K562 (cell line): ENCODE measurements around the gene IL20RA. TPM values are rescaled to one million over a fixed set of nuclear protein-coding genes. Genes with fewer than 3 reads are reported as not detected.

Experiments used
- CHD2 ChIP-seq: IDR thresholded peaks from 2 replicates; pipeline ENCODE4 v1.6.1; 2011; ENCODE audit warnings: low read depth, low read length
- HMGXB4 ChIP-seq: sonication (generic); formaldehyde crosslinking; IDR thresholded peaks from 2 replicates; pipeline ENCODE4 v1.8.1; 2023; ENCODE audit warnings: mild to moderate bottlenecking, missing genetic modification reagents
- MCM2 ChIP-seq: fragments of 450-650 bp; IDR thresholded peaks from 2 replicates; pipeline ENCODE4 v1.6.1; 2017; ENCODE audit warnings: low read depth, mild to moderate bottlenecking
- NBN ChIP-seq: fragments of 450-650 bp; IDR thresholded peaks from 2 replicates; pipeline ENCODE4 v1.6.1; 2016; ENCODE audit warnings: low read depth, mild to moderate bottlenecking
- PKNOX1 ChIP-seq: fragments of 450-650 bp; IDR thresholded peaks from 2 replicates; pipeline ENCODE4 v1.6.1; 2016
- POLR2B ChIP-seq: fragments of 450-650 bp; IDR thresholded peaks from 2 replicates; pipeline ENCODE4 v1.6.1; 2018; ENCODE audit warnings: low read depth; ENCODE audit not compliant: partially characterized antibody
- ZBTB9 ChIP-seq: fragments of 450-650 bp; formaldehyde crosslinking; IDR thresholded peaks from 2 replicates; pipeline ENCODE4 v1.4.0; 2020; ENCODE audit warnings: mild to moderate bottlenecking, moderate library complexity
- ZC3H8 ChIP-seq: fragments of 450-650 bp; IDR thresholded peaks from 2 replicates; pipeline ENCODE4 v1.6.1; 2017
- ZNF280A ChIP-seq: fragments of 450-650 bp; IDR thresholded peaks from 2 replicates; pipeline ENCODE4 v1.6.1; 2018; ENCODE audit warnings: mild to moderate bottlenecking, low read depth; ENCODE audit not compliant: partially characterized antibody
- ZNF655 ChIP-seq: fragments of 250-450 bp; sonication (Bioruptor Pico); IDR thresholded peaks from 2 replicates; pipeline ENCODE4 v1.5.0; 2021
- ZNF830 ChIP-seq: fragments of 250-450 bp; sonication (Bioruptor Pico); IDR thresholded peaks from 2 replicates; pipeline ENCODE4 v1.5.0; 2021; ENCODE audit warnings: mild to moderate bottlenecking
- polyA plus RNA-seq, 8 experiments: library from polyadenylated mRNA; depleted of rRNA in 4 of 8; stranded (reverse) in 5 of 8; unstranded in 3 of 8; fragments of >200 nt; fragmentation: Nextera tagmentation in 2 of 8; fragmentation: Illumina TruSeq in 1 of 8; extraction: Ambion mirVana in 2 of 8; extraction: Trizol in 1 of 8; gene quantifications; 2 replicates each; pipeline versions ENCODE4 v1.2.1 to v1.2.3, GENCODE V29; 2011 to 2014; ENCODE audit warnings: inconsistent platforms in 1 of 8, missing spikeins in 1 of 8
- total RNA-seq, 7 experiments: library from RNA; depleted of rRNA in 6 of 7; stranded (reverse); fragments of >200 nt in 6 of 7; fragmentation: Illumina TruSeq in 2 of 7; extraction: Trizol in 2 of 7; gene quantifications; 2 replicates each; pipeline versions ENCODE4 v1.2.1 to v1.2.3, GENCODE V29; 2011 to 2021; ENCODE audit warnings: low replicate concordance in 1 of 7

Gene IL20RA
- total and polyA plus RNA-seq, 9 of the 15 experiments (the other 6 are each of a cell fraction or from before 2014, with no cell fraction given) = not detected

GRCh38 chr6:137040393-137040792, 4.4 kb downstream of the IL20RA start (continued):
- no peak for TF ChIP-seq POLR2B
- TF ChIP-seq ZNF655 (CRISPR knock-in tag) = no peak
- no peak for TF ChIP-seq ZNF830 (CRISPR knock-in tag)
- TF ChIP-seq HMGXB4 (CRISPR knock-in tag) = no peak
- TF ChIP-seq ZC3H8 = no peak
- no peak for TF ChIP-seq NBN
- TF ChIP-seq CHD2 = no peak
- no peak for TF ChIP-seq ZNF280A
- no peak for TF ChIP-seq PKNOX1
- TF ChIP-seq ZBTB9 (CRISPR knock-in tag) = no peak
- no peak for TF ChIP-seq MCM2
